Measurements from ENCODE around the gene TCF7. TPM values are rescaled to one million over a fixed set of nuclear protein-coding genes. Genes with fewer than 3 reads are reported as not detected.

Gene TCF7
- 1.0 and 2.0 TPM in 2 replicates for total RNA-seq

DNA sequence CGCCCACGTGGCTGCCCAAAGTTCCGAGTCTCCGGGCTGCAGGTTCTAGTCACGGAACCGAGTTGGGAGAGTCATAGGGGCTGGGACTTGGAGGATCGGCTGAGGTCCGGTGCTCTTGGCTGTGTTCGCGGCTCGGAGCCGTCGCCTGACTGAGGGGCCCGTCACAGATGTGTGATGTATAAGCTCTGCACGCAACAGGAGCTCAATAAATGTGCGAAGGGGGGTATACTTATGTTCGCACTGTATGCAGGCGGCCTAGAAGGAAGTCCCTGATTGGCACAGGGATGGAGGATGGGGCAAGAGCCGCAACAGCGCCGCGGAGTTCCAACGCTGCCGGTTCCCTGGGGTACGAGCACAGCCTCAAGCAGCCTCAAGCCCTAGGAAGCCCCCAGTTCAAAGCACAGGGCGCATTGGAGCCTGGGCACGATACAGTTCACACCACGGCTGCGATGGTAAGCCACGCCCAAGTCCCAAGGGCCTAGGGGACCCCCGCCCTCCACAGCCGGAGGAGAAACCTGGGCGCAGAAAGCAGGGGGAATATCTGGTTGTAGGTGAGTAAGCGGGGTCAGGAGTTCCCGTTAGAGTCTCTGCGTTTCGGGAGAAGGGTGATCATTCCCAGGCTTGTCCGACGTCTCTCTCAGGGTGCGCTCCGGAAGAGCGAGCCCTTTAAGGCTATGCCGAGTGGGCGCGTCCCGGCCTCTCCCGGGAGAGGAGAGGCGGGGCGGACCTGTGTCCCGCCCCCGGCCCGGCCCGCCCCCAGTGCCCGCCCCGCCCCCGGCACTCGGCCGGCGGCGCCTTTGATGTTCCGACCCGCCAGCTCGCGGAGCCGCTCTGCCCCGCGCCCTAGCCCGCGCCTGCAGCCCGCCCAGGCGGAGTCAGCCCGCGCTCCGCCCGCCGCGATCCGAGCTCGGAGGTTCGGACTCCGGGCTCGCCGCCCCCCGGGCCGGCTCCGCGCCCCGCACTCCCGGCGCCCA is at the start of gene TCF7:
Gene TCF7 (plus strand): TSS at position 780 of the 974 bp plus-strand sequence. CDS start 226 bp downstream, outside the sequence.
- peak; percentile 49 for DNase-seq (ENCODE audit: low read depth)

DNA sequence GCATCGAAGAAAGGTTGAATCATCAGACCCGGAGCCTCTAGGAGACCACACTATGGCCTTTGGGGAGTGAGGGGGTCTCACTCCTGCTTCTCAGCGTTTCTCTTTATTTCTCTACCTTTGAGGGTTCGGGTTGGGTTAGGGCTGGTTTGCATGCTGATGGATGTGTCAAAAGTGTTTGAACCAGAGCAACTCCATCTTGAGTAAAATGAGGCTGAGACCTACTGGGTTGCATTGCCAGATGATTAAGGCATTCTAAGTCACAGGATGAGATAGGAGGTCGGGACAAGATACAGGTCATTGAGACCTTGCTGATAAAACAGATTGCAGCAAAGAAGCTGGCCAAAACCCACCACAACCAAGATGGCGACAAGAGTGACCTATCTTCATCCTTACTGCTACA is 44.9 kb upstream of the TCF7 start:
- DNase-seq (ENCODE audit: low read depth): no peak

DNA sequence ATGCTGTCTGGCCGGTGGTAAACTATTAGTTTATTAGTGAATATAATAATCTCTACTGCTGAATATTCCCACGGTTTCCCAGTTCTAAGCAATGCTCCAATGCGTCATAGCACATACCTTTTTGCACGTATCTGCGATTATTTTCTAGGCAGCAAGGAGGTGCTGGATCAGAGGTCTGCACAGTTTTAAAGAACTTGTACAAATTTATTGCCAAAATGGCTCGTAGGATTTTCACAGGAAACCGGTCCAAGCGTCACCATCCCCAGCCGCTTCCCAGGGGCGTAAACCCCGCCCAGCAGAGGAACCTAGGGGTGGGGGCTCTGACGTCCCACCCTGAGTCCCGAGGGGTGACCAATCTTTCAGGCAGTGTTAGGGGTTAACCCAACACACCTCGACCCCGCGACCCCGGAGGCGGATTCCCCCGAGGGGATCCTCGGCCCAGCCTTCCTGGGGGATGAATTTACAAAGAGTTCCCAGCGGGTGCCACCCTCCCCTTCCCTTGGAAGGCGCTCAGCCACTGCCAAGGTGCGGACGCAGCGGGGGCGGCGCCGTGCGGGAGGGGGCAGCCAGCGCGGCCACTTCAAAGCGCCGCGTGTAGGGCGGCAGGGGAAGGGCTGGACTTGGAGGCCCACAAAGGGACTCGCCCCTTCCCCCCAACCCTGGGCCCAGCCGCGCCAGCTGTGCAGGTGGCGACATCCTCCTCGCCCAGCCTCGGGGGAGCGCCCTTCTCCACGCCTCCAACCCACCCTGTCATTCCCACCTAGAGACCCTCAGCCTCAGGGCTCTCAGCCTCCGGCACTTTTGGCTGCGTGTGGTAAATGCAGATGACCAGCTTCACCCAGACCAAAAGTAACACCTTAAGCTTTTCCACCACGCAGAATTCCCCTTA is 43.5 kb upstream of the TCF7 start:
- peak; percentile 74 for DNase-seq (ENCODE audit: low read depth)

DNA sequence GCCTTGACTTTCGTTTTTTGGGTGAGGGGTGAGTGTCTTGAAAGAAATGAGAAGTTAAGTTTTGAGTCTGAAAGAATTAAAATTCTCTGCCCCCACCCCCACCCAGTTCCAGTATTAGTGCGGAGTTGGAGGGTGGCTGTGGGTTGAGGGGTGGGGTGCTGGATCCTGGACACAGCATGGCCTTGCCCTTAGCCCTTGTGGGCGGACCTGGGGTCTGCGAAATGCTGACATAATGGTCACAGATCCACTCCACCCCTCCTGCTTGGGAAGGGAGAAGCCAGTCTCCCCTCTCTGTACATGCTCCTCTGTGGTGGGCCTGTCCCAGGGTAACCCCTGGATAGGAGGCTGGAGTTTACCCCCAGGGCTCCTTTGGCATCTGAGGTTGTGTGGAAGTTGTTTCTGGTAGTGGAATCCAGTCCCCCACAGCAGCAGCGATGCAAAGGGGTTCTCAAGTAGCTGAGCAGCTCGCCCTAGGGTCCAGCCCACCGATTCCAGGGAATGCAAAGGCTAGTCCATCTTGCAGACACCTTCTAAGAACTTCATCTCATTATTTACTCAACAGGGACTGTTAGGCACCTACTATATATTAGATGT is 42.8 kb upstream of the TCF7 start:
- DNase-seq (ENCODE audit: low read depth): no peak

DNA sequence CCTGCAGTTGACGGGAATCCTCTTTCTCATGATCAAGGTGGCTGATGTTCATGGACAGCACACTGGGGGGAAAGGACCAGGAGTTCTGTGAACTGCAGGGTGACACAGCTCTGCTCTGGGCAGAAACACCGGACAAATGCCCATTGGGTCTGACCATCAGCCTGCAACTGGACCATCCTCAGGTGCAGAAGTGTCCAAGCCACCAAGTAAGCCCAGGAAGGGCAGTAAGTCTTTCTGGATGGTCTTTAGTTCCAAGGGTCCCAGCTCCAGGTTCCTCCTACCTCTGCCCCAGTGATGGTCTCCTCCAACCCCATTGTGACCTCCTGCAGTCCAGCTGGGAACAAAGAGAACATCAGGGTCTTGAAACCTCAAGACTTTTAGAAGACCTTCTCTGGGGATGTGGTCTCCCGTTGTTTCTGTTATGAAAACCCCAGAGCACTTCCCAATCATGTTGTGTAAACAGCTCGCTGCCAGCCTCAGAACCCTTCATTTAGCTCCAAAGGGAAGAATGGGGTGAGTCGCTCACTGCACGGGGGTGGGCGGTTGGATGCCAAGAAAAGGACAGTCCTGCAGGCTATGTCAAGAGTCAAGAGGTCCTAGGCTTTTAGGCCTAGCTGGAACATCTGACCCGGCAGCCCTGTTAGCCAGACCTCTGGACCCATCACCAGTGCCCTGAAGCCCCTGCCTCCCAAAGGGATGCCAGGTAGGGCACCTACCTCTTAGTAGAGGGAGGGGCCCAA is 41.8 kb upstream of the TCF7 start:
- no peak for DNase-seq (ENCODE audit: low read depth)

DNA sequence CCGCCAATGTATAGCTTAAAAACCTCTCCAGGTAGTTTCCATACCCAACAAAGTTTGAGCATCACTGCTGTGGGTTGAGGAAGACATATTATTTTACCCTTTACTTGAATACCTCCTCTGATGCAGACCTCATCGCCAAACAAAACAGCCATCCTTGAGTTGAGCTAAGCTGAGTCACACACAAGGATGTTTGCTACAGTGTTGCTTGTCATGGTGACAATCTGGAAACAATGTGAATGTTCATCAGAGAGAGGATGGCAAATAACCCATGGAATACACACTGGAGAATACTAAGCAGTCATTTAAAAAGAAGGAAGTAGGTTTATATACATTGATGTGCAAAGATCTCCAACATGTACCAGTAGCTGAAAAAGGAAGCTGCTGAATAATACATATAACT is 41.1 kb upstream of the TCF7 start:
- DNase-seq (ENCODE audit: low read depth): peak; percentile 38

DNA sequence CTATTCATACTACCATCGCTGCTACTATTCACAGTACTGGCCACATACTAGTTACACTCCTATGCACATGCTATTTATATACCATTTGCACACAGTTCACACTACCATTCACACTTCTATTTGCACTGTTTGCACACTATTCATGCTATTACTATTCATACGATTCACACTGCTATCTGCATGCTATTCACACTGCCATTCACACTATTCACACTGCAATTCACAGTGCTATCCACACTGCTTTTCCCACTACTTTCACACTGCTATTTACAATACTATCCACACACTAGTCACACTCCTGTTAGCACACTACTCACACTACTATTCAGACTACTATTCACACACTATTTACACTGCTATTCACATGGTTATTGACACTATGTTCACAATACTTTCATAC is 39.4 kb upstream of the TCF7 start:
- no peak for DNase-seq (ENCODE audit: low read depth)

DNA sequence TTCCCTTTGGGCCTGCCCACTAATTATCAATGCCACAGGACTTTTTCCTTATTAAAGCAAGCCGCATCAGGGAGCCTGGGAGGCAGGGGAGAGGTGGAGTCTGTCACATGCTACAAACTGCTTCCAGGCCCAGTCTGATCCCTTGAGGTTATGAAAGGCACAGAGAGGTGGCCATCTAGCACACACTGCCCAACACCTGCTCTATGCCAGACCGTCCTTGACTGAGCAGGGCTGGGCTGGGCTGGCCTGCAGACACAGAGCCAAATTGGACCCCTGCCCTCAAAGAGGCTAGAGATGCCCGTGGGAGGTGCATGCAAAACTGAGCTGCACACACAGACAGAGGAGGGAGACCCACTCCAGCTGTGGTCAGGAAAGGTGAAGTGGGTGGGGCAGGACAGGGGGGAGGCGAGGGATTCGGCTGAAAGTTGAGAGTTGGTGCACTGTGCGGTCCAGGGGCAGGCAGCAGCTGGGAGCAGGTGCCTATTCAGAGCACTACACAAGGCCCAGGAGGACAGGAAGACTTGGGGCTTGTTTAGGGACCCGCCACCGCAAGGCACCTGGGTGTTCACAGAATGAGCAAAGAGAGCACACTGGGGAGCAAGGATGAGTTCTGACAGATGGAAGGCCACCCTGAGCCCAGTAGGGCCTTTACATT is 36.4 kb upstream of the TCF7 start:
- no peak for DNase-seq (ENCODE audit: low read depth)

DNA sequence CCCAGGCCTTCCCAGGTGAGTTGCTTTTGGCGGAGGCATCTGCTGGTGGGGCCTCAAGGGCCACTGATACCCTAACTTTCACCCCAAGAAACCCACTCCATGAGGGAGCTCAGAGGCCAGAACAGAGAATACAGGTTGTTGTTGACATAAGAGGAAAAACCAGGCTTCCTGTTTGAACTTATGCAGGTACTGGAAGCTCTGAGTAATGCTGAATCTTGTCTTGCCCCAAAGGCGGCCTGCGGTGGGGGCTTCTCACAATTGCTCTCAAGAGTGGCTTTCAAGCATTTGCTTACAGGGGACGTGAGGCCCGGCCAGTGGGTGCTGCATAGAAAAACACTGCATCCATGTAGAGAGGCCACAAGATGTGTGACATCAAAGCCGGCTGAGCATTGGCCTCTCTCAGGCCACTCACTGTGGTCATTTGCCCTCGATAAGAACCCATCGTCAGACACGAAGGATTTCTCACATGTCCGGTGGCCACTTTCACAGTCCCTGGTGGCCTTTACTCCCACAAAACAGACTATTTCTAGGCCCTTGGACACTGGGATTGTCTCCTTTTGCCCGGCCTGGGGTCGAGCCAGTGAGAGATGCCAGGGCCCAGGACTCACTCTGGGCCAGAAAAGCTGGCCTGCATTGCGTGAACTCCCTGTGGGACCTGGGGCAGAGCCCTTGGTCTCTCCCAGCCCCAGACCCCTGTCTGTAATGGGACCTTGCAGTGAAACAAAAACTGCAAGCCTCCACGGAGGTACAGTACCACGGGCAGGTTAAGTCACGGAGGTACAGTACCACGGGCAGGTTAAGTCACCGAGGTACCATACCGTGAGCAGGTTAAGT is 34.5 kb upstream of the TCF7 start:
- DNase-seq (ENCODE audit: low read depth): no peak

DNA sequence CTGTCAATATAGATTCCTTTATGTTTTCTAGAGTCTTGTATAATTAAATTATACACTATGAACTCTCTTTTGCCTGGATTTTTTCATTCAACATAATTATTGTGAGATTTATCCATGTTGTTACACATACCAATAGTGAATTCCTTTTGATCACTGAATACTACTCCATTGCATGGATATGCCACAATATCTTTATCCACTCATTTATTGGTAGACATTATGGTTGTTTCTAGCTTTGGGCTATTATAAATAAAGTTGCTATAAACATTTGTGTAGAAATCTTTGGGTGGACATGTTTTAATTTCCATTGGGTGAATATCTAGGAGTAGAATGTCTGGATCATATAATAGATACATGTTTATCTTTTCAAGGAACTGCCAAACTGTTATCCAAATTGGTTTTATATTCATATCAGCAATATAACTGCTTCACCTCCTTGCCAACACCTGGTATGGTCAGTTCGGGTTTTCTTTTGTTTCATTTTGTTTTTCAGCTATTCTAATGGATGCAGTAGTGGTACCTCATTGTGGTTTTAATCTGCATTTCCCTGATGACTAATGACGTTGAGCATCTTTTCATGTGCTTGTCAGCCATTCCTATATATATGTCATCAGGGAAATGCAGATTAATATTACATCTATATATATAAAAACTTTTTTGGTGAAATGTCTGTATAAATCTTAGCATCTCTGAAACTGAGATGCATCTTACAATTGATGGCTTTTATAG is 32.1 kb upstream of the TCF7 start:
- no peak for DNase-seq (ENCODE audit: low read depth)

DNA sequence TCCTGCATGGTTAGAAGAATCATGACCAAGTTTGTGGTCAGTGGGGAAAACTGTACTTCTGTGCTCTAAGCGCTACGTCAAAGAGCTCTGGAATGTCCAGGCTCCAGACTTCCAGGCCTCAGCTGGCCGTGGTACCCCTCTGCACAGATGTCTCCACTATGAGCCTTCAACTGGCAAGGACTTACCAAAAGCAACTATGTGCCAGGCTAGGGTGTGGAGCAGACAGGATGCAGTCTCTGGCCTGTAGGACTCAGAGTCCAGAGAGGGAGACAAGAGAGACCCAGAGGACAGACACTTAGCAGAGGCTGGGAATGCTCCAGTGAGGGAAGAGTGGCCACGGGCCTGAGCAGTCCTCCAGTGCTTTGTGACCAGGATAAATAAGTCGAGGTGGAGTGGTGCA is 31.0 kb upstream of the TCF7 start:
- DNase-seq (ENCODE audit: low read depth): no peak

DNA sequence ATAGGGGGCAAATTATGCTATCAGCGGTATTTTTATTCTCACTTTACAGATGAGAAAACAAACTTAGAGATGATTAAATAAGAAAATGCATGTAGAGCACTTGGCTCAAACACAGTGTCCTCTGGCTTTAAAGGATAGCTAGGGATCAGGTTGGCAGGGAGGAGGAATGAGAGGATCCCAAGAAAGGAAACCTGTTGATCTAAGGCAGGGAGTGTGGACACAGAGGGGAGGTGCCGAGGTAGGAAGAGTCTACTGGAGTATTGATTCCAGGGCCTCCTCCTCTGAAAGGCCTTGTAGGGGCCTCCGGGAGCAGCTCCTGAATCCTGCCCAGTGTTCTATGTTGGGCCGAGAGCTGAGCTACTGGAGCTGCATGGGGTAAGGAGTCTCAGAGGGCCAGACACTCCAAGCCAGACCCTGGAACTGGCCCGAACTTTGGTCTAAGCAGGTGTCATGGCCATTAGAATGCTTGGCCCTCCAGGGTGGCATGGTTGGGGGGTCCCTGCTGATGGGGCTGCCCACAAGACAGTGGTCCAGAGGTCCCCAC is 30.4 kb upstream of the TCF7 start:
- no peak for DNase-seq (ENCODE audit: low read depth)

DNA sequence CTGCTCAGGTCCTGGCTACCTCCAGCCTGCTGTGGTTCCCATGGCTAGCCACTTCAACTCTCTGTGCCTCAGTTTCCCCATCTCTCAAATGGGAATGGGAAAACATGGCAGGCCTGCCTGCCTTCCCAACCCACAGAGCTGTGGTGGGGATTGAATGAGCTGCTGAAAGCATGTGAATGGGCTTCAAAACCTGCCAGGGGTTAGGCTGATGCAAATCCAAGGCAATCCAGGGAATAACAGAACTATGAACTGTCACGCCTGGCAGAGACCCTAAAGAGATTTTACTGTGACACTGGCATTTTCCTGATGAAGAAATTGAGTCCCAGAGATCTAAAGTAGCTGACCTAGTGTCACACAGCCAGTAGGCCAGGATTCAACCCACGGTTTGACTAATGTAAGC is 29.9 kb upstream of the TCF7 start:
- DNase-seq (ENCODE audit: low read depth): no peak

DNA sequence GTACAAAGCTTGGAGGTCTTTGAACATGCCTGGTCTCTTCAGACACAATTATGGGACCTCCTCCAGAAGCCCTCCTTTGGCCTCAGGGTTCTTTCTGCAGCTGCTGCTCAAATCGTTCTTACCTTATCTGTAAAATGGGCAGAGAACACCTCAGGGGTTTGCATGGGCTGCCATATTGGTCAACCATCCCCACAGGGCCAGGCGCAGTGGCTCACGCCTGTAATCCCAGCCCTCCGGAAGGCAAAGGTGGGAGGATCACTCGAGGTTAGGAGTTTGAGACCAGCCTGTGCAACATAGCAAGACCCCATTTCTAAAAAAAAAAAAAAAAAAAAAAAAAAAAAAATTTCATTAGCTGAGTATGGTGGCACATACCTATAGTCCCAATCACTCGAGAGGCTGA is 29.1 kb upstream of the TCF7 start:
- no peak for DNase-seq (ENCODE audit: low read depth)

DNA sequence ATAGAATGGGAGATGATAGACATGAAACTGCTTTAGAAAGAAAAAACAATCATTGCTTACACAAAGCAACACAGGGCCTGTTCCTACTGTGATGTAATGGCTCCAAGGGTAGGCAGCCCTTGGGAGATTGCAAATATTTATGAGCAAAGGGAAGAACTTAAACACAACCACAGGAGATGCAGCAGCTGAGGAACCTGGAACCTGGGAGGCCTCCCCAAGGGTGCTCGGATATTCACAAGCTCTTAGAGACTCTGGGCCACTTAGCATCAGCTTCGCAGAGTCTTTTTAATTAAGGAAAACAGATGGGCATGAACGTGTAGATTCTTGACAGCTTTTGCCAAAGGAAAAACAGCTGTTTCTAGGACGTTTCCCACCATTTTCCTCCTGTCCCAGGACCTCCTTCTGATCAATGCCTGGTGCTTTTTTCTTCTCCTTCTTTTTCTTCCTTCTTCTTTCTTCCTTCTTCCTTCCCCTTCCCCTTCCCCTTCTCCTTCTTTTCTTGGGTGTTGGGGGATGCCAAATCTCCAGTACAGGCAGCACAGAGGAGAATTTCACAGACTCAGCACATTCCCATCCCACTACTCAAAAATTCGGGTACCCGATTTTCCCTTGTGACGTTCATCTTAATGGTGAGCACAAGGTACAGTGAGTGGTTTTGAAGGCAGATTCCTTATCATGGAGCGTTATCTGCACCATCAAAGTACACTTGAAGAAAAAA is 28.1 kb upstream of the TCF7 start:
- DNase-seq (ENCODE audit: low read depth): no peak

DNA sequence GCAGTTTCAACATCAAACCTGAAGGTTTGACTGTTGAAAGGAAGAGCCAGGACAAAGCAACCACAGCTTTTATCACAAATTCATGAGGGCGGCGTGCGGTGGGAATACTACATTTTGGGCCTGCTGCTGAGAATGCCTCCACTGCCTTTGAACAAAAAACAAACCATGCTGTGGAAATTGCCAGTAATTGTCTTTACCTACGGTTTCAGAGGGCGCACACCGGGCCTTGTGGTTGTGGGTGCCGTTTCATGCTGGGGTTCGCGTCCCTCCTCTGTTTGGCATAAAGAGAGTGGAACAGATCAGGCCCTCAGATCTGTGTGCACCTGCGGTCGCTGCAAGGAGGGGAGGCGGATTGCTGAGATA is 27.6 kb upstream of the TCF7 start:
- DNase-seq (ENCODE audit: low read depth): no peak

DNA sequence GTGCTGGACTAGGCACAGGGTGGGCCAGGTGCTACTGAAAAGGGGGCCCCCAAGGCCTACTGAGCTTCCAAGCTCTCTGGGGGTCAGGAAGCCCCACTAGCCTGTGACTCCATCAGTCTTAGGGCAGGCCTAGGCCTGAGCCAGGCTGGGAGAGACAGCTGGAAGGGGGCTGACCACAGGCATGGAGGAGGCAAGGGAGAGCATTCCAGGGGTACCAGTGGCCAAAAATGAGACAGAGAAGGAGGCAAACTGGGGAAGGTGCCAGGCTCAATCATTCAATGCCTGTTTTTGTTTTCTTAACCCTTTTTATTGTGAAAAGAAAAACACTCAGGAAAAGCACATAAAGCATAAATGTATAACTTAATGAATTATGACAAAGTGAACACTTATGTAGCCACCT is 26.2 kb upstream of the TCF7 start:
- no peak for DNase-seq (ENCODE audit: low read depth)

DNA sequence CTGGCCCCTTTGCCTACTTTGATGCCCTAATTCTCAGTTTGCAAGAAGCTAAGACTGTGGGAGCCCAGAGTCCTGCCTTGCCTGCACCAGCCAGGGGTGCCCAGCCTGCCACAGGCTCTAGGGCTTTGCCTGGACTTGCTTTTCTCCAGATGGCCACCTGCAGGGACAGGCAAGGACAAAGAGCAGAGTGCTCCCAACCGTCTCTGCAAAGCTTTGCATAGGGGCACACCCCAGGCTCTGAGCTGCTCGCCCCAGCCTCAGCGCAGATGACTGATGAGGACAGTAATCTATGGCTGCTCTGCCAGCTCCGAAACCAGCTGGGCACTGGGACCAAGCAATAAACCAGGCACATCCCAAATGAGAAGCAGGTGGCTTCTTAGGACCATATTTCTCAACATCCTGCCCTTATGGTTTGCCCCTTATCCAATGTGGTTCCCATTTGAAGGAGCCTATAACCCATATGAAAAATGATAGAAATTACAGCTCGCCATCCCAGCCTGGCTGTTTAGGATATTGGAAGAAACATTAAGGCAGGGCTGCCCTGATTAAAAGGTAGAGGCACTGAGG is 25.4 kb upstream of the TCF7 start:
- DNase-seq (ENCODE audit: low read depth): no peak
